ENCODE results near the gene BPGM. TPM values are rescaled to one million over a fixed set of nuclear protein-coding genes. Genes with fewer than 3 reads are reported as not detected.

BPGM gene
- total RNA-seq, 1 donor from 2014 or later = 11.6 TPM

- Mint-ChIP-seq H3K4me1 (ENCODE audit: unreplicated experiment) (peaks cover 34% of the 10 kb centered on the region), H3K27me3 (ENCODE audit: unreplicated experiment) (peaks cover 3% of the 10 kb centered on the region), H3K9me3 (ENCODE audit: unreplicated experiment) (peaks cover 5% of the 10 kb centered on the region), H3K4me3 (ENCODE audit: unreplicated experiment) (no peak overlapping the region), H3K36me3 (ENCODE audit: unreplicated experiment) (no peaks in the 10 kb centered on the region), H3K27ac (ENCODE audit: unreplicated experiment) (peak overlapping the region; percentile 54)
- TF ChIP-seq CTCF (IDR thresholded peaks at IDR 0.05) = no peak
- no peak for DNase-seq (ENCODE audit: extremely low spot score, unreplicated experiment)
Measured at GRCh38 chr7:134618756-134619530, 27.7 kb upstream of the BPGM start.

- Mint-ChIP-seq H3K27ac (ENCODE audit: unreplicated experiment) (peak overlapping the region; percentile 23), H3K27me3 (ENCODE audit: unreplicated experiment) (peaks cover 3% of the 10 kb centered on the region)
Measured at GRCh38 chr7:134619627-134620331, 26.9 kb upstream of the BPGM start.

GRCh38 chr7:134622303-134622995 is 24.2 kb upstream of the BPGM start:
- peaks cover 23% of the 10 kb centered on the region for H3K27me3 Mint-ChIP-seq (ENCODE audit: unreplicated experiment)
- DNase-seq (ENCODE audit: extremely low spot score, unreplicated experiment) = no peak
- no peak for TF ChIP-seq CTCF (IDR thresholded peaks at IDR 0.05)
- no peak overlapping the region for H3K4me3 Mint-ChIP-seq (ENCODE audit: unreplicated experiment)
- H3K27ac Mint-ChIP-seq (ENCODE audit: unreplicated experiment) = no peak overlapping the region
- H3K36me3 Mint-ChIP-seq (ENCODE audit: unreplicated experiment) = no peaks in the 10 kb centered on the region
- no peaks in the 10 kb centered on the region for H3K9me3 Mint-ChIP-seq (ENCODE audit: unreplicated experiment)
- H3K4me1 Mint-ChIP-seq (ENCODE audit: unreplicated experiment) = peaks cover 23% of the 10 kb centered on the region

More at GRCh38 chr7:134619627-134620331, 26.9 kb upstream of the BPGM start:
- Mint-ChIP-seq H3K36me3 (ENCODE audit: unreplicated experiment) (no peaks in the 10 kb centered on the region), H3K9me3 (ENCODE audit: unreplicated experiment) (peaks cover 5% of the 10 kb centered on the region), H3K4me3 (ENCODE audit: unreplicated experiment) (no peak overlapping the region), H3K4me1 (ENCODE audit: unreplicated experiment) (peaks cover 25% of the 10 kb centered on the region)
- TF ChIP-seq CTCF (IDR thresholded peaks at IDR 0.05) = no peak
- no peak for DNase-seq (ENCODE audit: extremely low spot score, unreplicated experiment)

GRCh38 chr7:134623193-134623592 is 23.5 kb upstream of the BPGM start:
- Mint-ChIP-seq H3K27ac (ENCODE audit: unreplicated experiment) (no peak overlapping the region), H3K36me3 (ENCODE audit: unreplicated experiment) (no peaks in the 10 kb centered on the region), H3K27me3 (ENCODE audit: unreplicated experiment) (peaks cover 29% of the 10 kb centered on the region), H3K9me3 (ENCODE audit: unreplicated experiment) (no peaks in the 10 kb centered on the region), H3K4me3 (ENCODE audit: unreplicated experiment) (no peak overlapping the region), H3K4me1 (ENCODE audit: unreplicated experiment) (peaks cover 23% of the 10 kb centered on the region)
- no peak for DNase-seq (ENCODE audit: extremely low spot score, unreplicated experiment)
- TF ChIP-seq CTCF (IDR thresholded peaks at IDR 0.05) = no peak

- no peaks in the 10 kb centered on the region for H3K36me3 Mint-ChIP-seq (ENCODE audit: unreplicated experiment)
- no peak for DNase-seq (ENCODE audit: extremely low spot score, unreplicated experiment)
- TF ChIP-seq CTCF (IDR thresholded peaks at IDR 0.05) = no peak
- H3K4me1 Mint-ChIP-seq (ENCODE audit: unreplicated experiment) = peaks cover 3% of the 10 kb centered on the region
- no peak overlapping the region for H3K4me3 Mint-ChIP-seq (ENCODE audit: unreplicated experiment)
- no peaks in the 10 kb centered on the region for H3K9me3 Mint-ChIP-seq (ENCODE audit: unreplicated experiment)
- peaks cover 35% of the 10 kb centered on the region for H3K27me3 Mint-ChIP-seq (ENCODE audit: unreplicated experiment)
- no peak overlapping the region for H3K27ac Mint-ChIP-seq (ENCODE audit: unreplicated experiment)
Measured at GRCh38 chr7:134625550-134625949, 21.1 kb upstream of the BPGM start.
